Kidney (tissue), 14 donors: ENCODE data around the gene SMAD3. TPM values are rescaled to one million over a fixed set of nuclear protein-coding genes. Genes with fewer than 3 reads are reported as not detected.

Experiments used
- DNase-seq, 5 donors: peaks; one replicate each; pipeline ENCODE4 v3.0.0-alpha.2; 2013 to 2020
- FAIRE-seq: peaks from 2 replicates; lab custom pipeline; 2012; peaks lifted over from hg19 to GRCh38; lab: Jason Lieb, UNC
- H3K27ac ChIP-seq, 2 donors: one replicate each; pipeline ENCODE4 v1.7.0; 2013; ENCODE audit warnings: low read depth in 2 of 2, low read length in 2 of 2, inconsistent platforms in 1 of 2
- H3K27me3 ChIP-seq: one replicate; pipeline ENCODE4 v1.7.1; 2013; ENCODE audit warnings: low read length, inconsistent platforms; ENCODE audit not compliant: control insufficient read depth, insufficient read depth
- H3K36me3 ChIP-seq, 3 donors: one replicate each; pipeline versions ENCODE4 v1.7.0 to v1.7.1; 2013; ENCODE audit warnings: low read length in 3 of 3, control low read depth in 1 of 3, inconsistent platforms in 1 of 3; ENCODE audit not compliant: insufficient read depth in 3 of 3, control insufficient read depth in 2 of 3
- H3K4me1 ChIP-seq, 3 donors: one replicate each; pipeline versions ENCODE4 v1.7.0 to v1.7.1; 2013; ENCODE audit warnings: low read length in 3 of 3, inconsistent platforms in 1 of 3, low read depth in 1 of 3; ENCODE audit not compliant: control insufficient read depth in 2 of 3, insufficient read depth in 2 of 3
- H3K4me3 ChIP-seq, 3 donors: one replicate each; pipeline versions ENCODE4 v1.7.0 to v1.8.1; 2013; ENCODE audit warnings: low read length in 3 of 3, control low read depth in 1 of 3, inconsistent platforms in 1 of 3
- H3K9ac ChIP-seq, 3 donors: one replicate each; pipeline versions ENCODE4 v1.7.0 to v1.7.1; 2013; ENCODE audit warnings: low read length in 3 of 3, control low read depth in 1 of 3, inconsistent platforms in 1 of 3
- H3K9me3 ChIP-seq, 3 donors: one replicate each; pipeline versions ENCODE4 v1.7.0 to v1.7.1; 2013; ENCODE audit warnings: low read length in 3 of 3, control low read depth in 1 of 3, inconsistent platforms in 1 of 3; ENCODE audit not compliant: control insufficient read depth in 2 of 3, insufficient read depth in 1 of 3
- intact Hi-C: fragments of 100-400 bp; cut with DNase I; formaldehyde crosslinking; loops from one replicate; pipeline ENCODE4 v1.11.1; 2022
- polyA plus RNA-seq: library from polyadenylated mRNA; stranded (reverse); fragments of 350-450 nt; fragmentation: Illumina TruSeq; extraction: RNeasy Lipid Tissue Mini Kit (QIAGEN cat#74804); gene quantifications from one replicate; pipeline ENCODE4 v1.2.3, GENCODE V29; 2014; ENCODE audit warnings: low read depth, low replicate concordance; ENCODE audit not compliant: insufficient read depth
- total RNA-seq: library from RNA; stranded (reverse); fragmentation: NEBNext Ultra II Directional; extraction: Animal tissue kit (Norgen Biotek cat#: 25700); gene quantifications from one replicate; pipeline ENCODE4 v1.2.1, GENCODE V29; 2021
- TF ChIP-seq, protein P1 (sequence below): IDR thresholded peaks from 3 replicates; pipeline ENCODE4 v1.5.1; 2012; ENCODE audit warnings: mild to moderate bottlenecking, moderate library complexity, borderline replicate concordance; ENCODE audit not compliant: insufficient read depth; ENCODE audit errors: extremely low read depth
- donor health status: control.
- donor health status: control.
- donor health status: control.
- donor health status: control.
- donor health status: control.
- donor health status: DM: yes; HTN: yes; CAD: no.
- donor health status: Normal renal cell carcinoma (clear cell type).

The SMAD3 gene
- total and polyA plus RNA-seq, 2 donors from 2014 or later = 10.1 to 58.2 TPM

DNA sequence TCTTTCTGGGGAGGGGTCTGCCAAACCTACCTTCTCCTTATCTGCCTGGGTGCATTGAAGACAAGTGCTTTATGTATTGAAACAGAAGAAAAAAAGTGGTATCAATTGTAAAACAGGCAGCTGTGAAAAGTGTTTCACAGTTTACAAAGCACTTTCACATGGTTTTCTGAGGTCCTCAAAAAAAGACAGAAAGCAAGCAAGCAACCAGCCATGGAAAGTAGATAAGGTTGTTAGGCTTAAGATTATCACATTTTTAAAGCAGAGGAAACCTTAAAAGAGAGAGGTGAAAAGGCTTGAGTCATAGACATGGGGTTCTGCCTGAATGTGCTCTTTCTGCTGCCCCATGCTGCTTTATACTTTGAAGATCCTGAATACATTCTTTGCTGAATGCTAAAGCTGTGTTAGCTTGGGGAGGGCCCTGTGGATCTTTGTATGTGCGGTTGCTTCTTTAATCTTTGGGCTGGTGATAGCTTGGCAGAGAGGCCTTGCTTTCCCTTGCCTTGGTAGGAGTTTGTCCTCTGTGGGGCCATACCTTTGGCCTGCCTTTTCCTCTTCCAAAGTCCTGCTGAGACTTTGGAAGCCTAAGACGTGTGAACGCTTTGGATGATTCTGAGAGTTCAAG lies 2.6 kb downstream of the SMAD3 start:
- Histone ChIP-seq H3K36me3 (peaks cover 0 to 7% (median 0%) of the 10 kb centered on the region in 3 donors), H3K27ac (peak overlapping the region; percentile 45 to 68), H3K4me1 (peaks cover 2 to 41% (median 33%) of the 10 kb centered on the region in 3 donors), H3K4me3 (peak overlapping the region; percentile 60 to 90 (median 85)), H3K9ac (peak overlapping the region in 2 of 3 donors; percentile 34 to 94), H3K27me3 (no peaks in the 10 kb centered on the region), H3K9me3 (no peaks in the 10 kb centered on the region)
- TF ChIP-seq, protein P1, sequence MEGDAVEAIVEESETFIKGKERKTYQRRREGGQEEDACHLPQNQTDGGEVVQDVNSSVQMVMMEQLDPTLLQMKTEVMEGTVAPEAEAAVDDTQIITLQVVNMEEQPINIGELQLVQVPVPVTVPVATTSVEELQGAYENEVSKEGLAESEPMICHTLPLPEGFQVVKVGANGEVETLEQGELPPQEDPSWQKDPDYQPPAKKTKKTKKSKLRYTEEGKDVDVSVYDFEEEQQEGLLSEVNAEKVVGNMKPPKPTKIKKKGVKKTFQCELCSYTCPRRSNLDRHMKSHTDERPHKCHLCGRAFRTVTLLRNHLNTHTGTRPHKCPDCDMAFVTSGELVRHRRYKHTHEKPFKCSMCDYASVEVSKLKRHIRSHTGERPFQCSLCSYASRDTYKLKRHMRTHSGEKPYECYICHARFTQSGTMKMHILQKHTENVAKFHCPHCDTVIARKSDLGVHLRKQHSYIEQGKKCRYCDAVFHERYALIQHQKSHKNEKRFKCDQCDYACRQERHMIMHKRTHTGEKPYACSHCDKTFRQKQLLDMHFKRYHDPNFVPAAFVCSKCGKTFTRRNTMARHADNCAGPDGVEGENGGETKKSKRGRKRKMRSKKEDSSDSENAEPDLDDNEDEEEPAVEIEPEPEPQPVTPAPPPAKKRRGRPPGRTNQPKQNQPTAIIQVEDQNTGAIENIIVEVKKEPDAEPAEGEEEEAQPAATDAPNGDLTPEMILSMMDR = no peak
- intact Hi-C loops = no loop called here
- FAIRE-seq = no peak
- peak in 1 of 5 donors; percentile 18 for DNase-seq

DNA sequence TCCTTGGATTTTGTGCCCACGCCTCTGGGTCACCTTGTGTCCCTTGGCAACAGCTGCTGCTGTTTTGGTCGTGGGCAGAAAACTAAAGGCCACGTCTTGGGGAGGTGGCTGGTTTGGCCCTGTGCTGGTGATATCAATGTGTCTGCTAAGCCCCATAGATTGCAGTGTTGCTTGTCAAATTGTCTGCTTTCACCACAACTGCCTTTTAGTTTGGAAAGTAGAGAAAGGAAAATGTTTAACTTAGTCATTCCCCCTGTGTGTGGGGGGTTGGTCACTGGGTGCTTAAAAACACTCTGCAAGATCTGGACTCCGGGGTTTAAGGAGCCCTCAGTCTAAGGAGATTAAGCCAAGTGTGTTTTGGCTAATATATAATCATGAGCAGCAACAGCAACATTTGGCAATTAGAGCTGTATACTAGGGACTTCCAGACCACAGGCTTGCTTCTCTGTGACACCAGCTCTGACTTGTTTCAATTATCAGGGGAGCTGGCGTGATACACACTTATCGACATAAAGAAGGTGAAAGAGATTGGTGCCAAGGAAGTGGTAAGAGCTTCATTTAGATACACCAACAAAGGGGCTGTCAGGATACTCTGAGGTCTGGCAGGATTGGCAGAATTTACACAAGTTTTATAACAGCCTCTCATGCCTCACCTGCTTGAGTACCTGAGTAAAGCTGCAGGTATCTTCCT lies 3.5 kb downstream of the SMAD3 start:
- no peak for FAIRE-seq
- intact Hi-C loops = no loop called here
- H3K4me1 ChIP-seq = peaks cover 2 to 41% (median 25%) of the 10 kb centered on the region in 3 donors

GRCh38 chr15:67070150-67070549 lies 4.7 kb downstream of the SMAD3 start:
- intact Hi-C loops = no loop called here
- Histone ChIP-seq H3K9ac (no peak overlapping the region), H3K27ac (no peak overlapping the region), H3K4me3 (no peak overlapping the region), H3K36me3 (peaks cover 0 to 9% (median 0%) of the 10 kb centered on the region in 3 donors), H3K4me1 (peaks cover 2 to 51% (median 21%) of the 10 kb centered on the region in 3 donors), H3K27me3 (no peaks in the 10 kb centered on the region), H3K9me3 (no peaks in the 10 kb centered on the region)
- TF ChIP-seq, protein P1 = no peak
- FAIRE-seq (no peak), DNase-seq (no peak)

More for the DNA sequence above, 3.5 kb downstream of the SMAD3 start:
- H3K4me3 ChIP-seq = peak overlapping the region in 2 of 3 donors; percentile 85 to 90
- H3K9me3 ChIP-seq = no peaks in the 10 kb centered on the region
- peaks cover 0 to 7% (median 0%) of the 10 kb centered on the region in 3 donors for H3K36me3 ChIP-seq
- peak overlapping the region in 1 of 3 donors; percentile 94 for H3K9ac ChIP-seq
- TF ChIP-seq, protein P1 = no peak
- peak overlapping the region; percentile 45 to 68 for H3K27ac ChIP-seq
- peak in 1 of 5 donors; percentile 23 for DNase-seq
- no peaks in the 10 kb centered on the region for H3K27me3 ChIP-seq
